Measurements from ENCODE around the gene HAUS5.
"Not testable (repeated sequence)": the region's sequence is repeated elsewhere in the genome, so short reads cannot be mapped to it uniquely, and the experiment has no call there.

Gene HAUS5

DNA sequence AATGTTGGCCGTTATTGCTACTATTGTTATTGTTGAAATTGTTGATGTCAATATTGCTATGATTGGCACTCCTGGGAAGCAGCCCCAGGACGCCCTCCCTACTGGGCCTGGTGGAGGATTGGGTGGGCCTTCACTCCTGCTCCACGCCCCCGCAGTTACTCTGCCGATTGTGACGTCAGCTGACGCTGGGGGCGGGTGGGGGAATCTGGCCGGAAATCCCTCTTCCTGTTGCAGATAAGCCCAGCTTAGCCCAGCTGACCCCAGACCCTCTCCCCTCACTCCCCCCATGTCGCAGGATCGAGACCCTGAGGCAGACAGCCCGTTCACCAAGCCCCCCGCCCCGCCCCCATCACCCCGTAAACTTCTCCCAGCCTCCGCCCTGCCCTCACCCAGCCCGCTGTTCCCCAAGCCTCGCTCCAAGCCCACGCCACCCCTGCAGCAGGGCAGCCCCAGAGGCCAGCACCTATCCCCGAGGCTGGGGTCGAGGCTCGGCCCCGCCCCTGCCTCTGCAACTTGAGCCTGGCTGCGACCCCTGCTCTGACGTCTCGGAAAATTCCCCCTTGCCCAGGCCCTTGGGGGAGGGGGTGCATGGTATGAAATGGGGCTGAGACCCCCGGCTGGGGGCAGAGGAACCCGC lies 29.1 kb downstream of the HAUS5 start, which contains the start of gene ETV2:
Gene ETV2 (plus strand): TSS at position 231 of the 637 bp plus-strand sequence. CDS start 716 bp downstream, outside the sequence.
- in situ Hi-C loops (cut with MboI; ENCODE audit: low sequenced_read_pairs), result no loop called here

DNA sequence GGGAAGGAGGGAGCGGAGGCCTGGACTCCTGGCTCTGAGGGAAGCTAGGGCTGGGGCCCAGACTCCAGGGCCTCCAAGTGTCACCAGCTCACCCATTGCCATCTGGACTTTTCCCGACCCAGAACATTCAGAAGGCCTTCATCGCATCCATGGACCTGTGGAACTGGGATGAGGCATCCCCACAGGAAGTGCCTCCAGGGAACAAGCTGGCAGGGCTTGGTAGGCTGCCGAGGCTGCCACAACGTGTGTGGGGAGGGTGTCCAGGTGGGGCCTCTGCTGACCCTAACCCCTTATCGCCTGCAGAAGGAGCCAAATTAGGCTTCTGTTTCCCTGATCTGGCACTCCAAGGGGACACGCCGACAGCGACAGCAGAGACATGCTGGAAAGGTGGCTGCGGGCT lies 29.8 kb downstream of the HAUS5 start:
- in situ Hi-C loops (cut with MboI; ENCODE audit: low sequenced_read_pairs), result no loop called here

DNA sequence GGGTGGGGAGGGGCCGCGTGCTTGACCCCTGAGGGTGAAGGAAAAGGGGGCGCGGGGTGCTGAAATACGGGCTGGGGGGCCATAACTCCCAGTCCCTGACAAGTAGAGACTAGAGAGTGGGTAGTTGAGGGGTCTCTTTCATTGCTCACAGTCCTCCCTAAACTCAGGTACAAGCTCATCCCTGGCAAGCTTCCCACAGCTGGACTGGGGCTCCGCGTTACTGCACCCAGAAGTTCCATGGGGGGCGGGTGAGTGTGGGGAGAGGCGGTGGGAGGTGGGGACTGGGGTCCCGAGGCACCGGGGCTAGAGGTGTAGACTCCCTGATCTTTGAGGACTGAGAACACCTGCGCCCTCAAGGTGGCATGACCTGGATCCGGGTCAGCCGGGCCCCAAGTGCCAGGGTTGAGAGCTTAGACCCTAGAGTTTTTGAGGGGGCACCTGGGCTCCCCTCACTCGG lies 30.3 kb downstream of the HAUS5 start:
- in situ Hi-C loops (cut with MboI; ENCODE audit: low sequenced_read_pairs), result no loop called here

DNA sequence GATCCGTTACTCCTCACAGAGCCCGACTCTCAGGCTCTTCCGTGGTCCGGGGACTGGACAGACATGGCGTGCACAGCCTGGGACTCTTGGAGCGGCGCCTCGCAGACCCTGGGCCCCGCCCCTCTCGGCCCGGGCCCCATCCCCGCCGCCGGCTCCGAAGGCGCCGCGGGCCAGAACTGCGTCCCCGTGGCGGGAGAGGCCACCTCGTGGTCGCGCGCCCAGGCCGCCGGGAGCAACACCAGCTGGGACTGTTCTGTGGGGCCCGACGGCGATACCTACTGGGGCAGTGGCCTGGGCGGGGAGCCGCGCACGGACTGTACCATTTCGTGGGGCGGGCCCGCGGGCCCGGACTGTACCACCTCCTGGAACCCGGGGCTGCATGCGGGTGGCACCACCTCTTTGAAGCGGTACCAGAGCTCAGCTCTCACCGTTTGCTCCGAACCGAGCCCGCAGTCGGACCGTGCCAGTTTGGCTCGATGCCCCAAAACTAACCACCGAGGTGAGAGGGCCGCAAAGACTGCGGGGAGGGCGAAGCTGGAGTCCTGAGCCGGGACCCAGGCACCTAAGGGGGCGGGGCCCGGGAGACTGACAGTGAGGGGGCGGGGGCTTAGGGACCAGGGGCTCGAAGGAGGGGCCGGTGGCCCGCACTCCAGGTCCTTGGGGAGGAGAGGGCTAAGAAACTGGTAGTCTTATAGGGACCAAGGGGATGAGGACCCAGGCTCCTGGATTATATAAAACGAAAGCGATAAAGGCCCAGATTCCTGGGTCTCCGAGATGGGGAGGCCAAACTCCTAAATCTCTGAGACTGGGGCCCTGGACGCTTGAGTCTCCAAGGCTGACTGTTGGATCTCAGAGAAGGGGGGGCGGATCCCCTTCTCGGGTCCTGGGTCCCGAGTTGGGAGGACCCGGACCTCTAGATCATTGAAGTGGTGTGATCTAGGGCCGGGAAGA lies 31.0 kb downstream of the HAUS5 start:
- in situ Hi-C loops (cut with MboI; ENCODE audit: low sequenced_read_pairs), result no loop called here

DNA sequence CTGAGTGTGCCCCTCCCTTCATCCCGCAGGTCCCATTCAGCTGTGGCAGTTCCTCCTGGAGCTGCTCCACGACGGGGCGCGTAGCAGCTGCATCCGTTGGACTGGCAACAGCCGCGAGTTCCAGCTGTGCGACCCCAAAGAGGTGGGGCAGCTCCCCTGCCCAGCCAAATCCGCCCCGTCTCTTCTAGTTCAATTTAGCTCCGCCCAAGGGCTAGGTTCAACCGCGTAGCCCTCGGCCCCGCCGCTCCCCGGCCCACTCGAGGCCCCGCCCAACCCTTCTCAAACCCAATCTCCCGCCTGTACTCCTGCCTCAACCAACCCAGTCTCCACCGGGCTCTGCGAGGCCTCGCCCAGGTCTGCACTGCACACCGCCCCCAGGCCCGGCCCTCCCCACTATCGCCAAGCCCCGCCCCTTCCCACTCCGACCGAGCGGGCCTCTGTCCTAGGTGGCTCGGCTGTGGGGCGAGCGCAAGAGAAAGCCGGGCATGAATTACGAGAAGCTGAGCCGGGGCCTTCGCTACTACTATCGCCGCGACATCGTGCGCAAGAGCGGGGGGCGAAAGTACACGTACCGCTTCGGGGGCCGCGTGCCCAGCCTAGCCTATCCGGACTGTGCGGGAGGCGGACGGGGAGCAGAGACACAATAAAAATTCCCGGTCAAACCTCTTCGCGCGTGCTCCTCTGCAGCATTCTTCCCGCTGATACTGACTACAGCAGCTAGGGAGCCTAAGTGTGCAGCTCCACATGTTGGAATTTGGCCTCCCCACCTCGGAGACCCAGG lies 31.9 kb downstream of the HAUS5 start:
- in situ Hi-C loops (cut with MboI; ENCODE audit: low sequenced_read_pairs), result no loop called here

DNA sequence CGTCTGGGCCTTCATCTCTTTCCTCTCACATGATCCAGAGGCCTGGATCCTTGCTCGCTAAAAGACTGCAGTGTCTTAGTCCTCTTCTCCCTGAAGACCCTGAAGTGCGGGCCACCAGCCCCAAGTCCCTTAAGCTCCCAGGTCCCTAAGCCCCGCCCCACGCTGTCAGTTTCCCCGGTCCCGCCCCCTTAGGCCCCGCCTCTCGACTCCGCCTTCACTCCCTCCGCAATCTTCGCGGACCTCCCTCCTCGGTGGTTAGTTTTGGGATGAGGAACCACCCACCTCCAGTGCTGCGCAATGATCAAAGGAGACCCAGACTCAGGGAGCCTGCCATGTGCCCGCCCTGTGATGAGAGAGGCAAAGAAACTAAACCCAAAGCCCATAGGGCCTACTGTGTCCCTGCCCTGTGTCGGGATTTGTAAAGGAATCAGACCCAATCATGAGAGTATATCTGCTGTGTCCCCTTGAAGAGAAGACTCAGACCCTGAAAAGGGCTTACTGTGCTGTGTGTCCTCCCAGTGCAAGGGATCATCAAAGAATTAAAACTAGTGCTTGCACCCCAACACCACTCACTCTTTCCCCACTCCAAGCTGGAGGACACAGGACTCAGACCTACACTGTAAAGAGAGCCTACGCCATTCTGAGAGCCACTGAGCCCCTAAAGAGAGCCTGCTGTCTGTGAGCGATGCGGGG lies 32.6 kb downstream of the HAUS5 start:
- in situ Hi-C loops (cut with MboI; ENCODE audit: low sequenced_read_pairs), result no loop called here

DNA sequence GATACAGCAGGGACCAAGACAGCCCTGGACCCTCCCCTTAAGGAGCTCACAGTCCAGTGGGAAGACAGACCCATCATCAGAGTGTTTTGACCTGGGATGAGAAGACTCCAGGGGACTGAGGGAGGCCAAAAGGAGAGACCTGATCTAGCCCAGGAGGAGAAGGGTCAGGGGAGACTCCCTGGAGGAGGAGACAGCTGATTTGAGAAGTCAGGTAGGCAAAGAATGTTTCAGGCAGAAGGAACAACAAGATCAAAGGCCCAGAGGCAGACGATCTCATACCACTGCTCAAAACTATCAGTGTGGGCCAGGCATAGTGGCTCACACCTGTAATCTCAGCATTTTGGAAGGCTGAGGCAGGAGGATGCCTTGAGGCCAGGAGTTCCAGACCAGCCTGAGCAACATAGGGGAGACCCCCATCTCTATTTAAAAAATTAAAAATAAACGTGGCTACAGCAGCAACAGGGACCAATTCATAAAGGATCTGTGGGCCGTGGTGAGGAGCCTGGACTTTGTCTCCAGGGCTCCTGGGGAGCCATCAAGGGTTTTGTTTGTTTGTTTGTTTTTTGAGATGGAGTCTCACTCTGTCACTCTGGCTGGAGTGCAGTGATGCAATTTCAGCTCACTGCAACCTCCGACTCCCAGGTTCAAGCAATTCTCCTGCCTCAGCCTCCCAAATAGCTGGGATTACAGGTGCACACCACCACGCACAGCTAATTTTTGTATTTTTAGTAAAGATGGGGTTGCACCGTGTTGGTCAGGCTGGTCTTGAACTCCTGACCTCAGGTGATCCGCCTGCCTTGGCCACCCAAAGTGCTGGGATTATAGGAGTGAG lies 33.4 kb downstream of the HAUS5 start:
- in situ Hi-C loops (cut with MboI; ENCODE audit: low sequenced_read_pairs), result no loop called here

DNA sequence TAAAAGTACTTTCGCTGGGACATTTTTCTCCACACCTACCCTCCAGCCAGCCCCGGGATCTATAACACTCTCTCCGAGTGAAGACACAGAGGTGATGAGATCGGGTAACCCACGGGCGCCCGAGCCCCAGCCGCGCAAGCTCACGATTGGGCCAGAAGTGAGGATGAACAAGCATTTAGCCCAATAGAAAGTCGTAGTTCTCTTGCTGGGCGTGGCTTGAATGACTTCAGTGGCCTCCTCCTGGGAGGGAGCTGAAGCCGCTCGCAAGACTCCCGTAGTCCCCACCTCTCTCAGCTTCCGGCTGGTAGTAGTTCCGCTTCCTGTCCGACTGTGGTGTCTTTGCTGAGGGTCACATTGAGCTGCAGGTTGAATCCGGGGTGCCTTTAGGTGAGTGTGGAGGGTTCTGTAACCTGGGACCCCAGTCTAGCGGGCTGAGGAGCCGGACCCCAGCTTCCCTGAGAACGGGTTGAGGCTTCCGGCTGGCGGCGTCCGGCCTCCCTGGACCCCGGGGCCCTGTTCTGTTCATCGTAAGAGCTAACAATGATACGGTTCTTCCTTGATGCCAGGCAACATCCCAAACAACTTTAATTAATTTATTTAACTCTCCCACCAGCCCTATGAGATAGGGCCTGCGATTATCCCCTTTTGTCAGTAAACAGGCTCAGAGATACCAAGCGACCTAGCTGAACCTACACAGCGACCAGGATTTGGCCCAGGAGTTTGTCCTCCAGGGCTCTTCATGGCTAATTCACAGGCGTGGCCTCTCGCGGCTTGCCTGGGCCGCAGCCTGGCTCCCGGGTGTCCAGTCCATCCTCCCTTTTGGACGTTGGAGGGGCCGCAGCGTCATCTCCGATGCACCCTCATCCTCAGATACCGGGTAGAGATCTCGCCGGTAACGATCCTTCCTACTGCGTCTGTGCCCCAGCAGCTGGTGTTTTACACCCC lies 35.8 kb downstream of the HAUS5 start, which contains the start of gene COX6B1:
Gene COX6B1 (plus strand): TSS at position 307 of the 945 bp plus-strand sequence. CDS start 2,921 bp downstream, outside the sequence.
- in situ Hi-C loops (cut with MboI; ENCODE audit: low sequenced_read_pairs), result no loop called here

DNA sequence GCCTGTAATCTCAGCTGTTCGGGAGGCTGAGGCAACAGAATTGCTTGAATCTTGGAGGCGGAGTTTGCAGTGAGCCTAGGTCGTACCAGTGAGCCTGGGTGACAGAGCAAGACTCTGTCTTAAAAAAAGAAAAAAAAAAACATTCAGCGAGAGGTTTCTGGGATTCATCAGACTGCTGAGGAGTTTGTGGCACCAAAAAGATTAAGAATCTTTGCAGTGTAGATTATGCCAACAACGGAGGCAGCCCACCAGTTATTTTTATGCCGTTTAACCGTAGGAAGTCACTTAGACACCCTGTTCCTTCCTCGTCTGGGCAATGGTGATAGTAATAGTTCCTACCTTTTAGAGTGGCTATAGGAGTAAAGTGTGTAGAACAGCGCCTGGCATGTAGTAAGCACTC lies 38.0 kb downstream of the HAUS5 start:
- in situ Hi-C loops (cut with MboI; ENCODE audit: low sequenced_read_pairs), result no loop called here

DNA sequence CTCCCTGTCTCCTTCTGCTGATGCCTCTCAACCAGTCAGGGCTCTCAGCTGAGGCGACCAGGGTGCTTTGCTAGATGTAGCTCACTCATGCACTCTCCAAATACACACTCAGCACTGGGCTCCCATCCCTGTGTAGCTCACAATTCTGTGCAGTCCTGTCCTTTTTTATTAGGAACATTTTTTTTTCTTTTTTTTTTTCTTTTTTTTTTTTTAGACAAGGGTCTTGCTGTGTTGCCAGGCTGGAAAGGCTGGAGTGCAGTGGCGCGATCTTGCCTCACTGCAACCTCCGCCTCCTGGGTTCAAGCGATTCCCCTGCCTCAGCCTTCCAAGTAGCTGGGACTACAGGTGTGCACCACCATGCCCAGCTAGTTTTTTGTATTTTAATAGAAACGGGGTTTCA lies 42.3 kb downstream of the HAUS5 start:
- in situ Hi-C loops (cut with MboI; ENCODE audit: low sequenced_read_pairs), result not testable (repeated sequence)

DNA sequence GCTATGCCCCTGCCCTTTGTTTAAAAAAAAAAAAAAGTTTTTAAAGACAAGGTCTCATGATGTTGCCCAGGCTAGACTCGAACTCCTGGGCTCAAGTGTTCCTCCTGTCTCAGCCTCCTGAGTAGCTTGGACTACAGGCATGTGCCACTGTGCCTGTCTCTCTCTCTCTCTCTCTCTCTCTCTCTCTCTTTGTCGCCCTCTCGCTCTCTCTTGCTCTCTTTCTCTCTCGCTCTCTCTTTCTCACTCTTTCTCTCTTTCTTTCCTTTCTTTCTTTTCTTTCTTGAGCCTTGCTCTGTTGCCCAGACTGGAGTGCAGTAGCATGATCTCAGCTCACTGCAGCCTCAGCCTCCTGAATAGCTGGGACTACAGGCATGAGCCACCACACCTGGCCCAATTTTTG lies 43.1 kb downstream of the HAUS5 start:
- in situ Hi-C loops (cut with MboI; ENCODE audit: low sequenced_read_pairs), result no loop called here

DNA sequence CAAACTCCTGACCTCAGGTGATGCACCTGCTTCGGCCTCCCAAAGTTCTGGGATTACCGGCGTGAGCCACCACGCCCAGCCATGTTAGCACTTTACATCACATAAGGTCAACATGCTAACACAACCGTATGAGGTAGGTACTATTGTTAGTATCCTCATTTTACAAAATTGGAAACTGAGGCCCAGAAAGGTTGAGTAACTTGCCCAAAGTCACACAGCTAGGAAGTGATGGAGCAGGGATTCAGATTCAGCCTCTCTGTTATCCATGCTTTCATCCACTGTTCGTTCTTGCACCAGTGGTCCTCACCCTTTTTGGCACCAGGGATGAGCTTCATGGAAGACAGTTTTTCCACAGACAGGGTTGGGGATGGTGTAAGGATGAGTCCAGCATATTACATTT lies 44.2 kb downstream of the HAUS5 start:
- in situ Hi-C loops (cut with MboI; ENCODE audit: low sequenced_read_pairs), result no loop called here

DNA sequence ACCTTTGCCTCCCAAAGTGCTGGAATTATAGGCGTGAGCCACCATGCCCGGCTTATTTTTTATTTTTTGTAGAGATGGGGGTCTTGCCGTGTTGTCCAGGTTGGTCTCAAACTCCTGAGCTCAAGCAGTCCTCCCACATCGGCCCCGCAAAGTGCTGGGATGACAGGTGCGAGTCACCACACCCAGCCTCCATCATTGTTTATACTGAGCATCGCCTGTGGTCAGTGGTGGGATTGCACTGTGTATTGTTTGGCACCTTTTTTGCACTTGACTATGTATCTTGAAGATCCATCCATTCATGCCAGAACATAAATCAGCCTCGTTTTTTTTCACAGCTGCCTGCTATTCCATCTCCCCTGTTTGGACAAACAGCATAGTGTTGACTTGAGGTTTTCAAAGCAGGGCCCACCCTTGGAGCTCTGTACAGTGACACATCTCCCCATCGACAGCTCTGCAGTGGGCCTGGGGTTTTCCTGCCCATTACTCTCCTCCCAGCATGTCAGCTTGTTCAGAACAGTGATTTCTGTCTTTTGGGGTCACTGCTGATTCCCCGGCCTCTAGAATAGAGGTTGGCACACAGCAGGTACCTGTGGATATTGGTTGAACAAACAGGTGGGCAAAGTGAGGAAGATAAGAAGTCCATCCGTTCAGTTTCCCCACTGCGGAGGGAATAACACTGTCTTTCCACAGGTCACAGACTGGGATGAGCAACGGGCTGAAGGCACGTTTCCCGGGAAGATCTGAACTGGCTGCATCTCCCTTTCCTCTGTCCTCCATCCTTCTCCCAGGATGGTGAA lies 45.6 kb downstream of the HAUS5 start:
- in situ Hi-C loops (cut with MboI; ENCODE audit: low sequenced_read_pairs), result no loop called here

DNA sequence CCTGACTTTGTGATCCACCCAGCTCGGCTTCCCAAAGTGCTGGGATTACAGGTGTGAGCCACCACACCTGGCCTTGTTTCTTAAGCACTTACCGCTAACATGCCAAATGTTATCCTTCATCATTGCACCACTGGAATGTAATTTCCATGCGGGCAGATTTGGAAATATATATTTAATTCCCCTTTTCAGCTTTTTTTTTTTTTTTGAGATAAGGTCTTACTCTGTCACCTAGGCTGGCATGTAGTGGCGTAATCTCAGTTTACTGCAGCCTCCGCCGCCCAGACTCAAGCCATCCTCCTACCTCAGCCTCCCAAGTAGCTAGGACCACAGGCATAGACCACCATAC lies 49.4 kb downstream of the HAUS5 start:
- in situ Hi-C loops (cut with MboI; ENCODE audit: low sequenced_read_pairs), result no loop called here

DNA sequence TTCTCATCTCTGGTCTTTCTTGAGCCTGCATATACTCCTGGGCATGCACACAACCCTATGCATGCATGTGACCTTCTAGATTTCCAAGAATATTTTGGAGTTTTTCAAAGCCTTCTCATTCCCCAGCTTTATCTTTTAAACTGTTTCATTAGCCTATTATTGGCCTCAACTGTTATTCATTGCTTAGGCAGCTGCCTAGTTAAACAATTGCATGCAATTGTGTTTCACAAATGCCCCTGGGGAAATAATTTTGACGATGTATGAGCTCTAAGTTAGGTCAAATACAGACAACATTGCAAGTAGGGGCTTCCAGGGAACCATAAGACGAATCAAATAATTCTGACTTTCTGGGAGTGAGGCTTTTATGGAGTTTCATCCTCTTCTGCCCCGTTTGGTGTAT lies 51.4 kb downstream of the HAUS5 start:
- in situ Hi-C loops (cut with MboI; ENCODE audit: low sequenced_read_pairs), result no loop called here

DNA sequence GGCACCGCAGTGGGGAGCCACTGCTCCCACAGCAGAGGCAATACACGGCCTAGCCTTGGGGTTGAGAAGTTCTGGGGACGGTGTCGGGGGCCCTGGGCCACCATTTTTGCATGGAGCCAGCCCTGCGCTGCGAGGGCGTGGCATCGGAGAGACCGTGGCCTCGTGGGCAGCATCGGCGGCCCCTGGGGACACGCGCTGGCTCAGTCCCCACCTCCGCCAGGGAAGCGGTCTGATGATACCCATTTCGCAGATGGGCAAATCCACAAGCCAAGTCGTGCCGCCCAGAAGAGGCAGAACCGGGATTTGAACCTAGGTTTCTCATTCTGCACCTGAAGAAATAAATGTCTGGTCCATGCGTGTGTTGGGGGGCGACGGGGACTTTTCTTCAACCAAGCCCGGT lies 52.6 kb downstream of the HAUS5 start:
- in situ Hi-C loops (cut with MboI; ENCODE audit: low sequenced_read_pairs), result no loop called here

DNA sequence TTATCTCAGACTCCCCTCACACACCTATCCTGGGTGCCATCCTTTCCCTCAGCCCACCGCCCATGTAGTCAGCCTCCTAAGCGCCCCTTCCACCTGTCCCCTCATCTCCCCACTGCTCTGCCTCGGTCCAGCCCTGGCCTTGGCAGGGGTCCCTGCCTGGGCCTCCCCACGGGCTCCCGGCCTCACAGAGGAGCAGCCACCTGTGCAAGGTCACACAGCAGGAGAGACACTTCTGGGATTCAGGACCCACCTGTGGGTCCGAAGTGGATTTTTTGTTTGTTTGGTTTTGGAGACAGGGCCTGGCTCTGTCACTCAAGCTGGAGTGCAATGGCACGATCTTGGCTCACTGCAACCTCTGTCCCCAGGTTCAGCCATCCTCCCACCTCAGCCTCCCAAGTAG lies 53.1 kb downstream of the HAUS5 start:
- in situ Hi-C loops (cut with MboI; ENCODE audit: low sequenced_read_pairs), result no loop called here

Measured in HL-60/S4 treated with retinoic acid at 250 ng/mL for 4 days and 3 days (cell line).